ENCODE results near the gene DPH2.

The DPH2 gene

DNA sequence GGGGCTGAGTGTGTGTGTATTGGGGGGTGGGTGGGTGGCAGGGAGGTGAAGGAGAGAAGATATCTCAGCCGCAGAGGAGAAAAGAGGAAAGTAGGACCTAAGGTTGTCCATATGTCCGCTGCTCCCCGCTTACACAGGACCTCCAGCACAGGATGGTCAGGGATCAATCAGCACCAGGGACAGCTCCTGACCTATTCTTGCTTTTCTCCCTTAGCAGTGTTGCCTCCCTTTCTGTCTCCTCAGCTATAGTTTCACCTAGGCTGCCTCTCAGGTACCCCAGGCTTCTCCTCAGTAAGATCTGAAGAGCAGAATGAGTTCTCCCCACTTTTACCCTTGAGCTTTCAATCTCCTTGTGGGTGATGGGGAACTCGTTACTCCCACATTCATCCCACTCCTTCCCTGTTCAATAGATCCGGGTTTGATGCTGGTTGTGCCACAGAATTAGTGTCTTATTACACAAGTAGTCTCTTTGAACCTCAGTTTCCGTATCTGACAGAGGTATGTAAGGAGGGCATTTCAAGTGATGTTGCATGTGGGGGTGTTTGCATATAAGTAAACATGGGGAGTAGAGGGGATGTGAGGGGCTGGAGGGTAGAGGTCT is 1.4 kb upstream of the DPH2 start:
- ATAC-seq = no peak

DNA sequence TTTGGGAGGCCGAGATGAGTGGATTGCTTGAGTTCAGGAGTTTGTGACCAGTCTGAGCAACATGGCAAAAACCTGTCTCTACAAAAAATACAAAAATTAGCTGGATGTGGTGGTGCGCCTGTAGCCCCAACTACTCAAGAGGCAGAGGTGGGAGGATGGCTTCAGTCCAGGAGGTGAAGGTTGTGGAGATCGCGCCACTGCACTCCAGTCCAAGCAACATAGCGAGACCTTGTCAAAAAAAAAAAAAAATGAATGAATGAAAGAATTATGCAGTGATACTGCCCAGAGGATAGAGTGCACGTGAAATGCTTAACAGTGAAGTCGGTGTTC is 429 bp upstream of the DPH2 start:
- no peak for ATAC-seq

DNA sequence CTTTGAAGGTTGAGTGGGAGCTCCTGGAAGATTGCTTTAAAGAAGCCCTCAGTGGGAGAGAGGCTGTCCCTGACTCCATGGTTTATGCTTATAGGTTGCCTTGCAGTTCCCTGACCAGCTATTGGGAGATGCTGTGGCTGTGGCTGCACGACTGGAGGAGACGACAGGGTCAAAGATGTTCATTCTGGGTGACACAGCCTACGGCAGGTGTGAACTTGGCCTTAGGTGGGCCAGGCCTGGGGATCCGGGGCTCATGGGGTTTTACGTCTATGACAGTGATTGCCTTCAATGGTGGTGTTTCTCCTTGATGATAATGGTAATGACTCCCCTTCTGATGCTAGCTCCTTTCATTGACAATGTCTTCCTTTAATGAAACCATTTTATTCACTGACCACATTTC is 692 bp downstream of the DPH2 start:
- no peak for ATAC-seq

GRCh38 chr1:43970911-43971310 is 1.1 kb downstream of the DPH2 start:
- no peak for ATAC-seq

- no peak for ATAC-seq
Observed at GRCh38 chr1:43971336-43971980, 1.6 kb downstream of the DPH2 start.

DNA sequence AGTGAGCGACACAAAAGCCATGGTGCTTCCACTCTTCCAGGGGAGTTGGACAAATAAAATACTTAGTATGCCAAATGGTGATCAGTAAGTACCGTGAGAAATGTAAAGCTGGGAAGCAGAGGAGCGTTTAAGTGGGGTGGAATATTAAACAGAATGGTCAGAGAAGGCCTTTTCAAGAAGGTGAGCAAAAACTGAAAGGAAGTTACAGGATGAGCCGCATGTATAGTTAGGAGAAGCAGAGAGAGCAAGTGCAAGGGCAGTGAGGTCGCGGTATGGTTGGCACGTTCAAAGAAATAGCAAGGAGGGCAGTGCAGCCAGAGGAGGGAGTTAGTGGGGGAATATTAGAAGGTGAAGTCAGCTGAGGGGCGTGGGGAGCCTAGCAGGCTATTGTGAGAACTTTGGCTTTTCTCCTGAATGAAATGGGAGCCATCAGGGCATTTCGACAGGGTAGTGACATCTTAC is 4.2 kb downstream of the DPH2 start:
- no peak for ATAC-seq

DNA sequence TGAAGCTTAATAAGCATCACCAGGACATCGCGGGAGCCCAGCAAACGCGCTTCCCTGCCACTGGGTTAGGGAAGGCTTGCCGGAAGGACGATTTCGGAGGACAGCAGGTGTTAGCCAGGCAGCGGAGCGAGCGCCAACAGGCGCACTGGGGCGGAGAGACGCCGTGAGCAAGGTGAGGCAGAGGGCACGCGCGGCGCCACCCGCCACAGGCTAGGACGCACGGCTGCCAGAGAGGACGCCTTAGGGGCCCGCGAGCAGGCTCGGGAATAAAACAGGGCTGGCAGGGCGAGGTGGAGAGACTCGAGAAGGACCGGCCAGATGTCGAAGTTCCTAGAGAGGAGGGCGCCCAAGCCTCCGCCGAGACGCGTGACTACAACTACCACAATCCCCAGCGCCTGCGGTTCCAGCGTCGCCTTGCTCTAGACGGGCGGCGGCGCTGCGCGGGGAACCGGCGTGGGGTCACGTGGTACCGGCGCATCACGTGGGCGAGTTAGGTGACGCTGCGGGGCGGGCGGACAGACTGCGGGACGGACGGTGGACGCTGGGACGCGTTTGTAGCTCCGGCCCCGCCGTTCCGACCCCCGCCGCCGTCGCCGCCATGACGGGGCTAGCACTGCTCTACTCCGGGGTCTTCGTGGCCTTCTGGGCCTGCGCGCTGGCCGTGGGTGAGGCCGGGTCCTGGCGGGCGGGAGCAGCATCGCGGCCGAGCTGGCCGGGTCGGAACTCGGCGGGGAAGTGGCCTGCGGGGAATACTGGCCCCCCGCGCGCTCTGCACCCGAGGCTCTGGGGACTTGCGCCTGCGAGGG is 4.8 kb downstream of the DPH2 start, which contains the start of gene ATP6V0B:
TSS of gene ATP6V0B (plus strand) at position 518 of the 806 bp plus-strand sequence. CDS start at position 599, 81 bp downstream.
- ATAC-seq = peak; percentile 75

DNA sequence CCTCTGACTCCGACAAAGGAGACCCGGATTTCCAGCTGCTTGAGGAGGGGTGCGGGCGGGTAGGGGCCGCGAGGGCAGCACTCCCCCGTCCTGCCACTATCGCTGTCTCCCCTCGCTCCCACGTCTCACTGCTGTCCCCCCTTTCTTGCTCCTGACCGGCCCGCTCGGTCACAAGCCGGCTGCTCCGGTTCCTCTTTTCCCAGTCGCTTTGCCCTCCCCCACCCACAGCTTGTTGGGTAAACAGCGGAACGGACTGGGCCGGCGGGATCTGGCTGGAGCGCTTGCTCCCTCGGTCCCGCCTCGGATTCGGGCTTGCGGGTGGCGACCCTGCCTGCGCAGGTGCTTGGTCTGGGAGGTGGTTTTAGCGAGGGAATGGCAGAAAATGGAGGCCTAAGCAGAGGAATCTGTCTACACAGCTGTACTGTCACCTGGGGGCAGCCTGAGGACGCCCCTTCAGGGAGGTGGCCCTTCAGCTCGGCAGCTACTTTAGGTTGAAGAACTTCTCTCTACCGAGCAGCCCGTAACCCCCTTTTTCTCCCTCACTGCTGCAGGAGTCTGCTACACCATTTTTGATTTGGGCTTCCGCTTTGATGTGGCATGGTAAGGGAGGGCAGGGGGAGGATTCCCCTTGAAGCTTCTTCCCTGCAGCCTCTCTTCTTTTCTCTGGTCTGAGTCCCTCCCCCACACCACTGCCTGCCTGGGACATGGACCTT is 5.6 kb downstream of the DPH2 start:
- ATAC-seq = no peak

DNA sequence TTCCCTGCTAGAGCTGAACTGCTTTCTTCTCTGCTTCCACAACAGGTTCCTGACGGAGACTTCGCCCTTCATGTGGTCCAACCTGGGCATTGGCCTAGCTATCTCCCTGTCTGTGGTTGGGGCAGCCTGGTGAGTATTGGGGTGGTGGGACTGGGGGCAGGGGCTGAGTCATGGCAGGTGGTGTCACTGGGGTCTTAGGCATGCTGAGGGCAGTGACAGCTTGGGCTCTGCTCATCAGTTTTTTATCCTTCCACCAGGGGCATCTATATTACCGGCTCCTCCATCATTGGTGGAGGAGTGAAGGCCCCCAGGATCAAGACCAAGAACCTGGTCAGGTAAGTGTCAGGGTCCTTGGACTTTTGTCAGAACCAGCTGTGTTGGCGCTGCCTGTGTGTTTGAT is 6.2 kb downstream of the DPH2 start:
- no peak for ATAC-seq

GRCh38 chr1:43976890-43977289 is 7.1 kb downstream of the DPH2 start:
- no peak for ATAC-seq

GRCh38 chr1:43977376-43978263 is 7.8 kb downstream of the DPH2 start:
- ATAC-seq = no peak

- no peak for ATAC-seq
Observed at GRCh38 chr1:43978264-43978550, 8.4 kb downstream of the DPH2 start.

DNA sequence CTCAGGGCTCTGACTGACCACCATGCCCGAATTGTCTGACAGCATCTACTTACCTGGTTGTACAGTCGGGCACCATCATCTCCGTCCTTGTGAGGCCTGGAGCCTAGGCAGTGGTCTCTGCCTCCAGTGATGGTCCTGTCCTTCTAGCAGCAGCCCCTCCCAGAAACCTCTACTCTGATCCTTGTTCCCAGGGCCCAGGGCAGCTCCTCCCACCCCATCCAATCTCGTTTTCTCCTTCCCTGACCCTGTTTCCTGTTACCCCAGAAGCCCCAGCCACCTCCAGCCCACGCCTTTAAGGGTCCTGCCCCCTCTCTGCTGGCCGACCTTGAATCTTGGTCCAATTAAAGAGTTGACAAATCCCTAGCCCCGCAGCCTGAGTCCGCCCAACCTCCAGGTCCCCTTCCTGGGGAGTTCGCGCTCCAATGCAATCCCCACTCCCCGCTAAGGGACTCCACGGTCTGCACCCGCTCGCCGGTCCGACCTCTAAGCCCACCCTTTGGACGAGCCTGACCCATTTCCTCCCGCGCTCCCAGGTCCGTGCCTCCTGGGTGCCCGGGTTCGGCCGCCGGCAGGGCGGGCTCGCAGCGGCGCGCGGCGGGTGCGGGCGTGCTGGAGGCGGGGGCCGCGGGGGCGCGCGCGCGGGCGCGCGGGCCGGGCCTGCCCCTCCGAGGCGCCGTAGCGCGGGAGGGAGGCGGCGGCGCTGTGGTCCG is 8.9 kb downstream of the DPH2 start, which contains the start of gene B4GALT2:
TSS of gene B4GALT2 (plus strand) at position 660 of the 710 bp plus-strand sequence. CDS start 1,951 bp downstream, outside the sequence.
- ATAC-seq = no peak

GRCh38 chr1:43979261-43979527 is 9.4 kb downstream of the DPH2 start:
- ATAC-seq = no peak

GRCh38 chr1:43979528-43980254 is 9.9 kb downstream of the DPH2 start:
- ATAC-seq = peak in 1 of 2 donors; percentile 25

GRCh38 chr1:43980255-43981134 is 10.7 kb downstream of the DPH2 start:
- ATAC-seq = no peak

GRCh38 chr1:43981135-43981491 is 11.3 kb downstream of the DPH2 start:
- ATAC-seq = no peak

GRCh38 chr1:43981636-43982035 is 11.8 kb downstream of the DPH2 start:
- no peak for ATAC-seq

DNA sequence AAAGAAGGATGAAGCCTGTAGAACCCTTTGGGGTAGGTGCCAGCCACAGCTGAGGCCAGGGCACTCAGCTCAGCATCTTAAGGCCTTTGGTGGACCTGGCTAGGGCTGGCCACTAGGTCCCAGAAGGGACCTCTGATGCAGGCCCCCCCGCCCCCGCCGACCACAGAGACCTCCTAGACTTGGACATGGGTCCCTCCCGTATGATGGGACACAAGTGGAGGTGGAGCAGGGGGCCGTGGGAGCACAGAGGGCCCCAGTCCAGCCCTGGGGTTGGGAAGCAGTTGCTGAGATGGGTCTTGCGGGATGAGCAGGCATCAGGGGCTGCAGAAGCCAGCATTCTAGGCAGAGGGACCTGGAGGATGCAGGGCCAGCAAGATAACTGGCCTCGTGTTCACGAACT is 12.4 kb downstream of the DPH2 start:
- ATAC-seq = no peak

DNA sequence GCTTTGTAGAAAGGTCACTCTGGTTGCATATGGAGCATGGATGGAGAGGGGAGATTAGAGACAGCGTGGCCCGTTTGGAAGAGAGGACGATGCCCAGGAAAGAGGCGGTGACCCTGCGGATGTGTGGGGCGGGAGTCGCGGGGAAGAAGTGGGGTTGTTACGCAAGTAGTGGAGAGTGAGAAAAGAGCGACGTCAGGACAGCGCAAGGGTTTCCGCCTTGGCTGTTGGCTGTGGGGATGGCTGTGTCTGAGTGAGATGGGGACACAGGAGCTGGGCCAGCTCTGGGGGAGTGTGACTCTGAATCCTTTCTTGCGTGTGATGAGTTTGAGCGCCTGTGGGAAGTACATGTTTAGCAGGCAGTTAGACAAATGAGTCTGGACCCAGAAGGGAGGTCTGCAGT is 13.0 kb downstream of the DPH2 start:
- ATAC-seq = no peak
